ENCODE results near the gene LHFPL2. TPM values are rescaled to one million over a fixed set of nuclear protein-coding genes. Genes with fewer than 3 reads are reported as not detected.

LHFPL2 gene
- polyA plus RNA-seq, 2 donors: 0.84 to 1.4 TPM

- H3K27me3 ChIP-seq (ENCODE audit: control insufficient read depth in 1 of 2, insufficient read depth in 2 of 2, low read length in 2 of 2): no peaks in the 10 kb centered on the region
- no peak overlapping the region for H3K27ac ChIP-seq (ENCODE audit: low read depth in 2 of 2, low read length in 1 of 2)
- peaks cover 2 to 4% of the 10 kb centered on the region in 2 donors for H3K4me1 ChIP-seq (ENCODE audit: control insufficient read depth in 2 of 2, insufficient read depth in 2 of 2, low read length in 1 of 2)
- no peak overlapping the region for H3K4me3 ChIP-seq (ENCODE audit: low read depth in 1 of 2, low read length in 2 of 2)
- WGBS, 2 donors: 60 to 93% methylated on average over 1 of the region's 1 CpG
- no peaks in the 10 kb centered on the region for H3K9me3 ChIP-seq (ENCODE audit: control insufficient read depth in 2 of 2, insufficient read depth in 1 of 2, low read depth in 1 of 2, low read length in 1 of 2)
- no peaks in the 10 kb centered on the region for H3K36me3 ChIP-seq (ENCODE audit: control insufficient read depth in 2 of 2, insufficient read depth in 2 of 2, low read length in 1 of 2)
Measured at GRCh38 chr5:78499485-78499884, 149.1 kb downstream of the LHFPL2 start.

DNA sequence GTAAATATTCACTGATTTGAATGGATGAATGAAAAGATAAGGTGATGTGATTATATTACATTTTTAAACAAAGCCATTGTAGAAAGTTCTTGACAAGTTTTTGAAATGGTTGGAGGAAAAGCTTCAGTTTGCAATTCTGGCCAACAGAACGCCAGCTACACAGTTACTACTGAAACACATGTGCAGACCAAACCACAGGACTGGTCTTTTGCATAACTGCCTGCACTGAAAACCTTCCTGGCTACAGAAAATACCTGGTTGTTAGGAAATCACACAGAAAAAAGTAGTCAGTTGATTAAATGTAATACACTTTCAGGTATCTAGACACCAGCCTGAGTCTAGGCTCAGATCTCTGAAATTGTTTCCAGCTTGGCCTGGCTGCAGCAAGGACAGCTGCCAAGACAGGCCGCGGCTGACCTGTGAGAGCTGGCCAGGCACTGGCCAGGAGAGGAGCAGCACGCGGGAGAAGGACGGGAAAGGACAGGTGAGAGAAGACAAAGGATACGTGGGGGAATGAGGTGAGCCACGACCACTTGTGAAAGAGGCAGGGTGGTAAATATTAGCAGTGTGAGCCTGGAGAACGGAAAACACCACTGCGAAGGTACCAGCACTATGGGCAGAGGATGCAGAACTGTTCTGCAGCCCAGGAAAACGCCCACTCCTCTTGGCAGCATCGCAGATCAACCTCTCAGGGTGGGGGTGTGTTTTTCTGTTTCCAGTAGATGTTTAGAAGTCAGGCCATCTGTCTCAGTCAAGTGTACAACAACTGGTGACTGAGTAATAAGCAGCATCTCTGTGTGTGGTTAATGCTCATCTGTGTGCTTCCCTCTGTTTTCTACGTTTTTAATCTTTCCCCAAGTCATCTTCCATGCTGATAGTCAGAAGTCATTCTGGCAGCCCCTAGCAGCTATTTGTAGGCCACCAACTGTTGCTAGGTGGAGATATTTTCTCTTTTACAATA, 150.7 kb downstream of the LHFPL2 start:
- no peak overlapping the region for H3K27ac ChIP-seq (ENCODE audit: low read depth in 2 of 2, low read length in 1 of 2)
- H3K27me3 ChIP-seq (ENCODE audit: control insufficient read depth in 1 of 2, insufficient read depth in 2 of 2, low read length in 2 of 2): no peaks in the 10 kb centered on the region
- H3K9me3 ChIP-seq (ENCODE audit: control insufficient read depth in 2 of 2, insufficient read depth in 1 of 2, low read depth in 1 of 2, low read length in 1 of 2): no peaks in the 10 kb centered on the region
- H3K36me3 ChIP-seq (ENCODE audit: control insufficient read depth in 2 of 2, insufficient read depth in 2 of 2, low read length in 1 of 2): no peaks in the 10 kb centered on the region
- H3K4me3 ChIP-seq (ENCODE audit: low read depth in 1 of 2, low read length in 2 of 2): no peak overlapping the region
- 62 to 67% methylated on average over 13 of the region's 13 CpGs for WGBS, 2 donors
- peaks cover 2% of the 10 kb centered on the region in 2 donors for H3K4me1 ChIP-seq (ENCODE audit: control insufficient read depth in 2 of 2, insufficient read depth in 2 of 2, low read length in 1 of 2)

- Histone ChIP-seq H3K27ac (ENCODE audit: low read depth in 2 of 2, low read length in 1 of 2) (no peak overlapping the region), H3K4me3 (ENCODE audit: low read depth in 1 of 2, low read length in 2 of 2) (no peak overlapping the region), H3K36me3 (ENCODE audit: control insufficient read depth in 2 of 2, insufficient read depth in 2 of 2, low read length in 1 of 2) (peaks cover 0 to 2% of the 10 kb centered on the region in 2 donors), H3K27me3 (ENCODE audit: control insufficient read depth in 1 of 2, insufficient read depth in 2 of 2, low read length in 2 of 2) (no peaks in the 10 kb centered on the region), H3K4me1 (ENCODE audit: control insufficient read depth in 2 of 2, insufficient read depth in 2 of 2, low read length in 1 of 2) (peaks cover 0 to 2% of the 10 kb centered on the region in 2 donors), H3K9me3 (ENCODE audit: control insufficient read depth in 2 of 2, insufficient read depth in 1 of 2, low read depth in 1 of 2, low read length in 1 of 2) (no peaks in the 10 kb centered on the region)
Measured at GRCh38 chr5:78496373-78496772, 152.2 kb downstream of the LHFPL2 start.

GRCh38 chr5:78495800-78496199, 152.8 kb downstream of the LHFPL2 start:
- Histone ChIP-seq H3K36me3 (ENCODE audit: control insufficient read depth in 2 of 2, insufficient read depth in 2 of 2, low read length in 1 of 2) (peaks cover 0 to 2% of the 10 kb centered on the region in 2 donors), H3K9me3 (ENCODE audit: control insufficient read depth in 2 of 2, insufficient read depth in 1 of 2, low read depth in 1 of 2, low read length in 1 of 2) (no peaks in the 10 kb centered on the region), H3K27me3 (ENCODE audit: control insufficient read depth in 1 of 2, insufficient read depth in 2 of 2, low read length in 2 of 2) (no peaks in the 10 kb centered on the region), H3K27ac (ENCODE audit: low read depth in 2 of 2, low read length in 1 of 2) (no peak overlapping the region), H3K4me3 (ENCODE audit: low read depth in 1 of 2, low read length in 2 of 2) (no peak overlapping the region), H3K4me1 (ENCODE audit: control insufficient read depth in 2 of 2, insufficient read depth in 2 of 2, low read length in 1 of 2) (peaks cover 0 to 2% of the 10 kb centered on the region in 2 donors)
- 62 to 68% methylated on average over 6 of the region's 6 CpGs for WGBS, 2 donors

- no peak overlapping the region for H3K4me3 ChIP-seq (ENCODE audit: low read depth in 1 of 2, low read length in 2 of 2)
- H3K36me3 ChIP-seq (ENCODE audit: control insufficient read depth in 2 of 2, insufficient read depth in 2 of 2, low read length in 1 of 2): peaks cover 0 to 4% of the 10 kb centered on the region in 2 donors
- 82 to 87% methylated on average over 7 of the region's 7 CpGs for WGBS, 2 donors
- H3K27ac ChIP-seq (ENCODE audit: low read depth in 2 of 2, low read length in 1 of 2): no peak overlapping the region
- no peaks in the 10 kb centered on the region for H3K9me3 ChIP-seq (ENCODE audit: control insufficient read depth in 2 of 2, insufficient read depth in 1 of 2, low read depth in 1 of 2, low read length in 1 of 2)
- H3K27me3 ChIP-seq (ENCODE audit: control insufficient read depth in 1 of 2, insufficient read depth in 2 of 2, low read length in 2 of 2): no peaks in the 10 kb centered on the region
- no peaks in the 10 kb centered on the region for H3K4me1 ChIP-seq (ENCODE audit: control insufficient read depth in 2 of 2, insufficient read depth in 2 of 2, low read length in 1 of 2)
Measured at GRCh38 chr5:78492650-78493049, 155.9 kb downstream of the LHFPL2 start.

GRCh38 chr5:78492224-78492623, 156.3 kb downstream of the LHFPL2 start:
- Histone ChIP-seq H3K4me1 (ENCODE audit: control insufficient read depth in 2 of 2, insufficient read depth in 2 of 2, low read length in 1 of 2) (no peaks in the 10 kb centered on the region), H3K27me3 (ENCODE audit: control insufficient read depth in 1 of 2, insufficient read depth in 2 of 2, low read length in 2 of 2) (no peaks in the 10 kb centered on the region), H3K27ac (ENCODE audit: low read depth in 2 of 2, low read length in 1 of 2) (no peak overlapping the region), H3K4me3 (ENCODE audit: low read depth in 1 of 2, low read length in 2 of 2) (no peak overlapping the region), H3K36me3 (ENCODE audit: control insufficient read depth in 2 of 2, insufficient read depth in 2 of 2, low read length in 1 of 2) (peaks cover 0 to 4% of the 10 kb centered on the region in 2 donors), H3K9me3 (ENCODE audit: control insufficient read depth in 2 of 2, insufficient read depth in 1 of 2, low read depth in 1 of 2, low read length in 1 of 2) (no peaks in the 10 kb centered on the region)
- WGBS, 2 donors: 86 to 92% methylated on average over 2 of the region's 2 CpGs

DNA sequence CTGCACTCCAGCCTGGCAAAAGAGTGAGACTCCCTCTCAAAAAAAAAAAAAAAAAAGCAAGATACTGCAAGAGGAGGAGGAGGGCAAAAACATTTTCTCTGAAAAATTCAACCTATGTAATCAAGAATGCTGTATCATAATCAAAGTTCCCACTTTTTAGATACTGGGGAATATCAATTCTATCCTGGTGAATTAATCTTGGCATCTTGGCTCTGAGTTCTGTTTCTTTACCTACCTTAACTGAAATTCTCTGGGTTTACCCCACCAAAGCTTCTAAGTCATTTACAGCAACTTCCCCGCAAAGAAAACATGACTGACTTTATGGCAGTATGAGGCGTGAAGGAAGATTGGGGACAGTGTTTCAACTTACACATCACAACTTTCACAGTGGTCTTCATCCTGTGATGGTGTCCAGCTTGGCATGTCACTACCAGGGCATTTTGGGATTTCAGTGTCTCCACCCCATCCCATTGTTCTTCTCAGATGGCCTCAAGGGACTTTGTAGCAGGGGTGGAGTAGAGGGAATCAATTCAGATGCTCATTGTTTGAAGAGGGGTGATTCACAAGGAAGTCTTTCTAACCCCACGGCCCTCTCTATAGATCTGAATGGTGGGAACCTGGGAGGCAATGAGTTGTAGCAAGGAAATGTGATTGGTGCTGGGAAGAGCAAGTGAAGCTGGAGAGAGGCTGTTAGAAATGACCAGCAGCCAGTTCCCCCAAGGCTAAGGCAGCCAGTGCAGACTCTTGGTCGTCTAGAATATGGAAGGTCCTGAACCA, 157.7 kb downstream of the LHFPL2 start:
- 81 to 86% methylated on average over 4 of the region's 4 CpGs for WGBS, 2 donors
- Histone ChIP-seq H3K36me3 (ENCODE audit: control insufficient read depth in 2 of 2, insufficient read depth in 2 of 2, low read length in 1 of 2) (peaks cover 0 to 6% of the 10 kb centered on the region in 2 donors), H3K27ac (ENCODE audit: low read depth in 2 of 2, low read length in 1 of 2) (no peak overlapping the region), H3K4me1 (ENCODE audit: control insufficient read depth in 2 of 2, insufficient read depth in 2 of 2, low read length in 1 of 2) (no peaks in the 10 kb centered on the region), H3K27me3 (ENCODE audit: control insufficient read depth in 1 of 2, insufficient read depth in 2 of 2, low read length in 2 of 2) (no peaks in the 10 kb centered on the region), H3K9me3 (ENCODE audit: control insufficient read depth in 2 of 2, insufficient read depth in 1 of 2, low read depth in 1 of 2, low read length in 1 of 2) (no peaks in the 10 kb centered on the region), H3K4me3 (ENCODE audit: low read depth in 1 of 2, low read length in 2 of 2) (no peak overlapping the region)

- Histone ChIP-seq H3K27ac (ENCODE audit: low read depth in 2 of 2, low read length in 1 of 2) (no peak overlapping the region), H3K27me3 (ENCODE audit: control insufficient read depth in 1 of 2, insufficient read depth in 2 of 2, low read length in 2 of 2) (no peaks in the 10 kb centered on the region), H3K4me1 (ENCODE audit: control insufficient read depth in 2 of 2, insufficient read depth in 2 of 2, low read length in 1 of 2) (no peaks in the 10 kb centered on the region), H3K9me3 (ENCODE audit: control insufficient read depth in 2 of 2, insufficient read depth in 1 of 2, low read depth in 1 of 2, low read length in 1 of 2) (no peaks in the 10 kb centered on the region), H3K36me3 (ENCODE audit: control insufficient read depth in 2 of 2, insufficient read depth in 2 of 2, low read length in 1 of 2) (peaks cover 0 to 6% of the 10 kb centered on the region in 2 donors), H3K4me3 (ENCODE audit: low read depth in 1 of 2, low read length in 2 of 2) (no peak overlapping the region)
- 83 to 87% methylated on average over 4 of the region's 4 CpGs for WGBS, 2 donors
Measured at GRCh38 chr5:78487846-78488245, 160.7 kb downstream of the LHFPL2 start.

DNA sequence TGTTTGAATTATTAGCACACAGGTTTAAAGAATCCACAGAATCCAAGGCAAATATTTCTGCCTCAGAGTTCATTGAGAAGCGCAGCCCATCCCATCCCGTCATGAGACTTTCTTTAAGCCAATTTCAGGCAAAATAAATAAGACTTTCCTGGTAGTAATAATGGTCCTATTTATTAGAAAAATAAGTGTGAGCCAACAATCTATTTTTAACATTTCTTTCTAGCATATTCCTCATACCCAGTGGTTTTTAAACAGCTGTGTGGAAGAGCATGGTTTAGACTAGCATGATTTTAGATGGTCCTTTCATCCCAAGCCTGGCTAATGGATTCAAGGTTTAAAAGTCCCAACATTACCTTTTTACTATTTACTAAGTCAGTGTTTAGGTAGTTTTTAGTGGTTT, 162.4 kb downstream of the LHFPL2 start:
- H3K4me3 ChIP-seq (ENCODE audit: low read depth in 1 of 2, low read length in 2 of 2): no peak overlapping the region
- H3K36me3 ChIP-seq (ENCODE audit: control insufficient read depth in 2 of 2, insufficient read depth in 2 of 2, low read length in 1 of 2): peaks cover 0 to 4% of the 10 kb centered on the region in 2 donors
- WGBS, 2 donors: 85 to 86% methylated on average over 2 of the region's 2 CpGs
- H3K27ac ChIP-seq (ENCODE audit: low read depth in 2 of 2, low read length in 1 of 2): no peak overlapping the region
- no peaks in the 10 kb centered on the region for H3K27me3 ChIP-seq (ENCODE audit: control insufficient read depth in 1 of 2, insufficient read depth in 2 of 2, low read length in 2 of 2)
- H3K4me1 ChIP-seq (ENCODE audit: control insufficient read depth in 2 of 2, insufficient read depth in 2 of 2, low read length in 1 of 2): no peaks in the 10 kb centered on the region
- H3K9me3 ChIP-seq (ENCODE audit: control insufficient read depth in 2 of 2, insufficient read depth in 1 of 2, low read depth in 1 of 2, low read length in 1 of 2): no peaks in the 10 kb centered on the region

All from esophagus (tissue), 2 donors.